Gastroesophageal sphincter (tissue), 4 donors: Measurements from ENCODE around the gene CDIPT. TPM values are rescaled to one million over a fixed set of nuclear protein-coding genes. Genes with fewer than 3 reads are reported as not detected.
A peak's percentile ranks its signal among the peaks of the same experiment; 100 is the strongest.

Source experiments
- ATAC-seq: fragments of 150-250 bp; one replicate; pipeline ENCODE4 v1.9.1; 2016; ENCODE audit warnings: mild to moderate bottlenecking, moderate library complexity
- H3K27ac ChIP-seq, 4 donors: fragments of 200-600 bp; sonication (generic) in 3 of 4; 1 replicate in 3 of 4; 2 replicates in 1 of 4; pipeline ENCODE4 v1.5.1; 2016 to 2019
- H3K27me3 ChIP-seq: fragments of 200-600 bp; sonication (generic); one replicate; pipeline ENCODE4 v1.5.1; 2019
- H3K36me3 ChIP-seq, 2 donors: fragments of 200-600 bp; sonication (generic); one replicate each; pipeline ENCODE4 v1.5.1; 2019; ENCODE audit warnings: control low read depth in 1 of 2
- H3K4me1 ChIP-seq, 3 donors: fragments of 200-600 bp; sonication (generic); 1 replicate in 2 of 3; 2 replicates in 1 of 3; pipeline ENCODE4 v1.5.1; 2016 to 2019; ENCODE audit warnings: control low read depth in 2 of 3
- H3K4me3 ChIP-seq, 2 donors: fragments of 200-600 bp; sonication (generic); one replicate each; pipeline ENCODE4 v1.5.1; 2019; ENCODE audit warnings: mild to moderate bottlenecking in 1 of 2, moderate library complexity in 1 of 2
- H3K9me3 ChIP-seq, 3 donors: fragments of 200-600 bp; sonication (generic); one replicate each; pipeline ENCODE4 v1.5.1; 2017 to 2019; ENCODE audit warnings: control low read depth in 2 of 3
- EP300 ChIP-seq: sonication (generic); formaldehyde crosslinking; IDR thresholded peaks from one replicate; pipeline ENCODE4 v1.6.1; 2017; ENCODE audit warnings: antibody characterized with exemption, mild to moderate bottlenecking
- POLR2A ChIP-seq, 2 donors: fragments of 450-650 bp; IDR thresholded peaks; one replicate each; pipeline ENCODE4 v1.6.1; 2017; ENCODE audit warnings: antibody characterized with exemption in 2 of 2, mild to moderate bottlenecking in 2 of 2, moderate library complexity in 1 of 2
- POLR2AphosphoS5 ChIP-seq: sonication (generic); formaldehyde crosslinking; IDR thresholded peaks from one replicate; pipeline ENCODE4 v1.6.1; 2017; ENCODE audit warnings: antibody characterized with exemption
- WGBS, 2 donors: methylation state at CpG; one replicate each; pipeline ENCODE4 v1.1.5; 2018; ENCODE audit warnings: low coverage in 1 of 2; 5-methylcytosine and 5-hydroxymethylcytosine counted together
- total RNA-seq, 4 donors: library from RNA; depleted of rRNA; stranded (reverse); fragments of >200 nt; gene quantifications; one replicate each; pipeline ENCODE4 v1.1.0, GENCODE V29; 2016
- TF ChIP-seq, protein P1 (sequence below), 4 experiments: fragments of 200-600 bp in 2 of 4; fragments of 450-650 bp in 2 of 4; sonication (generic) in 1 of 4; IDR thresholded peaks; one replicate each; pipeline ENCODE4 v1.5.1; 2017 to 2019; ENCODE audit warnings: antibody characterized with exemption in 4 of 4, mild to moderate bottlenecking in 2 of 4, moderate library complexity in 2 of 4

CDIPT gene
- total RNA-seq, 4 donors from 2014 or later, result 119 to 167 (median 130) TPM

GRCh38 chr16:29826342-29826695 lies 36.7 kb downstream of the CDIPT start:
- Histone ChIP-seq H3K4me3 (no peak overlapping the region), H3K36me3 (peaks cover 0 to 18% of the 10 kb centered on the region in 2 donors), H3K27ac (peak overlapping the region in 3 of 4 donors; percentile 75 to 80 (median 78)), H3K4me1 (peaks cover 0 to 85% (median 42%) of the 10 kb centered on the region in 3 donors), H3K9me3 (no peaks in the 10 kb centered on the region), H3K27me3 (no peaks in the 10 kb centered on the region)
- WGBS, 2 donors, result 92 to 100% methylated on average over 2 to 5 of the region's 8 CpGs
- TF ChIP-seq POLR2A (IDR thresholded peaks at IDR 0.05), result no peak
- TF ChIP-seq, protein P1, sequence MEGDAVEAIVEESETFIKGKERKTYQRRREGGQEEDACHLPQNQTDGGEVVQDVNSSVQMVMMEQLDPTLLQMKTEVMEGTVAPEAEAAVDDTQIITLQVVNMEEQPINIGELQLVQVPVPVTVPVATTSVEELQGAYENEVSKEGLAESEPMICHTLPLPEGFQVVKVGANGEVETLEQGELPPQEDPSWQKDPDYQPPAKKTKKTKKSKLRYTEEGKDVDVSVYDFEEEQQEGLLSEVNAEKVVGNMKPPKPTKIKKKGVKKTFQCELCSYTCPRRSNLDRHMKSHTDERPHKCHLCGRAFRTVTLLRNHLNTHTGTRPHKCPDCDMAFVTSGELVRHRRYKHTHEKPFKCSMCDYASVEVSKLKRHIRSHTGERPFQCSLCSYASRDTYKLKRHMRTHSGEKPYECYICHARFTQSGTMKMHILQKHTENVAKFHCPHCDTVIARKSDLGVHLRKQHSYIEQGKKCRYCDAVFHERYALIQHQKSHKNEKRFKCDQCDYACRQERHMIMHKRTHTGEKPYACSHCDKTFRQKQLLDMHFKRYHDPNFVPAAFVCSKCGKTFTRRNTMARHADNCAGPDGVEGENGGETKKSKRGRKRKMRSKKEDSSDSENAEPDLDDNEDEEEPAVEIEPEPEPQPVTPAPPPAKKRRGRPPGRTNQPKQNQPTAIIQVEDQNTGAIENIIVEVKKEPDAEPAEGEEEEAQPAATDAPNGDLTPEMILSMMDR (IDR thresholded peaks at IDR 0.05), result no peak
- TF ChIP-seq EP300, result no peak
- ATAC-seq, result no peak

DNA sequence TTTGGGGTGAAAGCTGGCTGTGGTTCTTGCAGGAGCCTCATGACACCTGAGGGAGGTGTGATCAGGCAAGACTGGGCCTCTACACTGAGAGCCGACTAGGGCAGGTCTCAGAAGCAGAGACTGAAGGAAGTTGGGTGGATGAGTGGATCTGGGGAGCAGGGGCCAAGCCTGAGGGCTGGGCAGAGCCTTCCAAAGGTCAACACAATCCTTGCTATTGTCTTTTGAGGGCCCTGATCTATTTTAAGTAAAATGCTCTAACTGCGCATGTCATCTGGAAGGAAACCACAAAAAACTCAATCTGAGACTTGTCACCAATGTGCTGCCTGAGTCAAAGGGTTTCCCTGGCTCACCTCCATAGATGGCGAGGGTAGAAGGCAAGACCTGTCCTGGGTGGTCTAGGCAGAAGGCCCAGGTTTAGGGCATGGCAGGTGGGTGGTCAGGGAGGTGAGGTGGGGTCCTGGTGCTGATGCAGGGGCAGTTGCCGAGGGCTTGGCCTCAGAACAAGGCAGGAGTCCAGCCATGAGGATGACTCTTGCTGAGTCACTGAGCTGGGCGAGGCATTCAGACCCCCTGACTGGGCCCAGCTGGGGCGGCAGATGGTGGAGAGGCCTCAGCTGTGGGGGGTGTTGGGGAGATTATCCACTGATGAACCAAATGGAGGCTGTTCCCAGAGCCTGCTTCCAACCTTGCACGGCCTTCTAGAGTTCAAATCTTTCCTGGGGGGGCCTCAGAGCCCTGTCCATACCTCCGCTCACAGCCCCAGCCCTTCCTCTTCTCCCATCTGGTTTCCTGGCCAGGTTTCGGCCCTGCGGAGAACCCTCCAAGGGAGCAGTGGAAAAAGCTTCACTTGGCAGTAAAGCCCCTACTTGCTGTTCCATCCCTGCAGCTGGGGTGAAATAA lies 37.6 kb downstream of the CDIPT start:
- ATAC-seq, result peak; percentile 66
- Histone ChIP-seq H3K36me3 (peaks cover 0 to 9% of the 10 kb centered on the region in 2 donors), H3K4me1 (peaks cover 0 to 92% (median 44%) of the 10 kb centered on the region in 3 donors), H3K9me3 (no peaks in the 10 kb centered on the region), H3K27ac (peak overlapping the region in 3 of 4 donors; percentile 75 to 80 (median 78)), H3K27me3 (no peaks in the 10 kb centered on the region), H3K4me3 (peak overlapping the region in 1 of 2 donors; percentile 16)
- 31 to 67% methylated on average over 1 to 6 of the region's 10 CpGs for WGBS, 2 donors
- TF ChIP-seq POLR2A (IDR thresholded peaks at IDR 0.05), result no peak
- TF ChIP-seq, protein P1 (IDR thresholded peaks at IDR 0.05), result no peak
- no peak for TF ChIP-seq EP300
- peak; percentile 28 for TF ChIP-seq POLR2AphosphoS5

DNA sequence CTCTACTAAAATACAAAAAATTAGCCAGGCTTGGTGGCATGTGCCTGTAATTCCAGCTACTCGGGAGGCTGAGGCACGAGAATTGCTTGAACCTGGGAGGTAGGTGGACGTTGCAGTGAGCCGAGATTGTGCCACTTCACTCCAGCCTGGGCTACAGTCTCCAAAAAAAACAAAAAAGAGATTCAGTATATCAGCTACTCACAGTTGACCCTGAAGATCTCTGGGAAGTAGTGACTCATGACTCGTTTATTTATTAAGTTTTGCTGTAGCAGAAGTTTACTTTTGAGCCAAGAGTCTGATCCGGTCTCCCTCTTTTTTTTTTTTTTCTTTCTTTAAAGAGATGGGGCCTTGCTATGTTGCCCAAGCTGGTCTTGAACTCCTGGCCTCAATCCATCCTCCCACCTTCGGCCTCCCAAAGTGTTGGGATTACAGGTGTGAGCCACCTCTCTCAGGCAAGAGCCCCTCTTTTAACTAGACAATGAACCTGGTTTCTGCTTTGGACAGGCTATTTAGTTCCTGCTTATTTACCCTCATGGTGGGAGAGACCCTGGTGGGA lies 38.4 kb downstream of the CDIPT start:
- Histone ChIP-seq H3K27ac (peak overlapping the region in 3 of 4 donors; percentile 75 to 80 (median 78)), H3K4me3 (peak overlapping the region in 1 of 2 donors; percentile 16), H3K27me3 (no peaks in the 10 kb centered on the region), H3K36me3 (peaks cover 0 to 2% of the 10 kb centered on the region in 2 donors), H3K9me3 (no peaks in the 10 kb centered on the region), H3K4me1 (peaks cover 0 to 94% (median 49%) of the 10 kb centered on the region in 3 donors)
- no peak for TF ChIP-seq POLR2A (IDR thresholded peaks at IDR 0.05)
- TF ChIP-seq, protein P1 (IDR thresholded peaks at IDR 0.05), result no peak
- TF ChIP-seq EP300, result no peak
- TF ChIP-seq POLR2AphosphoS5, result no peak
- ATAC-seq, result peak; percentile 43
- 16 to 44% methylated on average over 6 to 7 of the region's 7 CpGs for WGBS, 2 donors

GRCh38 chr16:29821643-29822115 lies 41.3 kb downstream of the CDIPT start:
- H3K9me3 ChIP-seq, result no peaks in the 10 kb centered on the region
- 15 to 21% methylated on average over 4 to 7 of the region's 7 CpGs for WGBS, 2 donors
- no peaks in the 10 kb centered on the region for H3K27me3 ChIP-seq
- peaks cover 0 to 98% (median 64%) of the 10 kb centered on the region in 3 donors for H3K4me1 ChIP-seq
- peak; percentile 39 for ATAC-seq
- H3K27ac ChIP-seq, result peak overlapping the region; percentile 64 to 91 (median 86)
- peak overlapping the region; percentile 67 to 82 for H3K4me3 ChIP-seq
- TF ChIP-seq POLR2AphosphoS5 (peak; percentile 41), POLR2A (IDR thresholded peaks at IDR 0.05) (no peak), EP300 (no peak)
- TF ChIP-seq, protein P1 (IDR thresholded peaks at IDR 0.05), result no peak
- H3K36me3 ChIP-seq, result peaks cover 0 to 20% of the 10 kb centered on the region in 2 donors
